Loucy (cell line): ENCODE results near the gene MGRN1.
A peak's percentile ranks its signal among the peaks of the same experiment; 100 is the strongest.

Experiments used
- H2AFZ ChIP-seq: fragments of 200-600 bp; sonication (generic); 2 replicates; pipeline ENCODE4 v1.6.0; 2016; ENCODE audit warnings: antibody characterized with exemption, mild to moderate bottlenecking, low read length, moderate library complexity
- H3F3A ChIP-seq: fragments of 200-600 bp; 2 replicates; pipeline ENCODE4 v1.6.0; 2016; ENCODE audit warnings: antibody characterized with exemption, low read depth, mild to moderate bottlenecking
- H3K27me3 ChIP-seq: fragments of 200-600 bp; sonication (generic); 2 replicates; pipeline ENCODE4 v1.6.1; 2014; ENCODE audit warnings: low read length, mild to moderate bottlenecking; ENCODE audit not compliant: insufficient read depth, poor library complexity, severe bottlenecking
- H3K36me3 ChIP-seq: fragments of 200-600 bp; sonication (generic); 2 replicates; pipeline ENCODE4 v1.6.1; 2016; ENCODE audit warnings: low read length; ENCODE audit not compliant: insufficient read depth
- H3K4me1 ChIP-seq: fragments of 200-600 bp; sonication (generic); 2 replicates; pipeline ENCODE4 v1.5.1; 2014; ENCODE audit warnings: low read length, mild to moderate bottlenecking; ENCODE audit not compliant: insufficient read depth, poor library complexity, severe bottlenecking
- H3K4me2 ChIP-seq: fragments of 200-600 bp; sonication (generic); 2 replicates; pipeline ENCODE4 v1.6.0; 2014; ENCODE audit warnings: antibody characterized with exemption, low read length, low read depth, mild to moderate bottlenecking; ENCODE audit not compliant: poor library complexity, severe bottlenecking
- H3K4me3 ChIP-seq: fragments of 200-600 bp; sonication (generic); 2 replicates; pipeline ENCODE4 v1.5.1; 2014; ENCODE audit warnings: low read length, mild to moderate bottlenecking, mixed read lengths; ENCODE audit not compliant: poor library complexity, severe bottlenecking
- H3K79me2 ChIP-seq: fragments of 200-600 bp; sonication (generic); 2 replicates; pipeline ENCODE4 v1.6.1; 2014; ENCODE audit warnings: low read length; ENCODE audit not compliant: insufficient read depth
- H3K9ac ChIP-seq: fragments of 200-600 bp; sonication (generic); 2 replicates; pipeline ENCODE4 v1.6.0; 2014; ENCODE audit warnings: mild to moderate bottlenecking, low read depth, low read length, moderate library complexity; ENCODE audit not compliant: poor library complexity, severe bottlenecking
- H3K9me2 ChIP-seq: fragments of 200-600 bp; sonication (generic); replicated peaks from 2 replicates; pipeline ENCODE4 v1.6.1; 2016; ENCODE audit warnings: low read depth, low read length, mixed read lengths
- H3K9me3 ChIP-seq: fragments of 200-600 bp; sonication (generic); 2 replicates; pipeline ENCODE4 v1.6.1; 2014; ENCODE audit warnings: mild to moderate bottlenecking, antibody characterized with exemption, low read length, low read depth; ENCODE audit not compliant: insufficient read depth
- H4K20me1 ChIP-seq: fragments of 200-600 bp; sonication (generic); 2 replicates; pipeline ENCODE4 v1.6.0; 2014; ENCODE audit warnings: antibody characterized with exemption, low read length, mild to moderate bottlenecking; ENCODE audit not compliant: insufficient read depth, poor library complexity, severe bottlenecking
- CTCF ChIP-seq: fragments of 200-600 bp; sonication (generic); conservative IDR thresholded peaks from 2 replicates; pipeline ENCODE4 v1.5.1; 2014; ENCODE audit warnings: mild to moderate bottlenecking, antibody characterized with exemption, low read length
- EZH2phosphoT487 ChIP-seq: fragments of 200-600 bp; IDR thresholded peaks from 2 replicates; pipeline ENCODE4 v1.6.1; 2018; ENCODE audit warnings: antibody characterized with exemption, mild to moderate bottlenecking, moderate library complexity, borderline replicate concordance

The MGRN1 gene

GRCh38 chr16:4682084-4682591 is 57.5 kb downstream of the MGRN1 start:
- H3K36me3 ChIP-seq, result no peaks in the 10 kb centered on the region
- no peaks in the 10 kb centered on the region for H3K27me3 ChIP-seq
- no peaks in the 10 kb centered on the region for H3F3A ChIP-seq
- H3K9ac ChIP-seq, result no peak overlapping the region
- no peaks in the 10 kb centered on the region for H3K9me3 ChIP-seq
- TF ChIP-seq EZH2phosphoT487 (no peak), CTCF (no peak)
- H3K4me2 ChIP-seq, result no peak overlapping the region
- no peak overlapping the region for H2AFZ ChIP-seq
- no peaks in the 10 kb centered on the region for H3K9me2 ChIP-seq
- H3K4me3 ChIP-seq, result no peak overlapping the region
- H3K4me1 ChIP-seq, result no peaks in the 10 kb centered on the region
- H4K20me1 ChIP-seq, result no peaks in the 10 kb centered on the region
- H3K79me2 ChIP-seq, result no peaks in the 10 kb centered on the region

- Histone ChIP-seq H3K4me2 (no peak overlapping the region), H3F3A (no peaks in the 10 kb centered on the region), H4K20me1 (no peaks in the 10 kb centered on the region), H2AFZ (no peak overlapping the region), H3K36me3 (no peaks in the 10 kb centered on the region), H3K9me2 (no peaks in the 10 kb centered on the region), H3K9ac (no peak overlapping the region), H3K4me3 (no peak overlapping the region), H3K79me2 (no peaks in the 10 kb centered on the region), H3K9me3 (no peaks in the 10 kb centered on the region), H3K4me1 (no peaks in the 10 kb centered on the region), H3K27me3 (no peaks in the 10 kb centered on the region)
- TF ChIP-seq CTCF (0 out of 2 replicates have a peak, but pooled peaks have one; percentile 27), EZH2phosphoT487 (no peak)
These were observed 58.1 kb downstream of the MGRN1 start for GRCh38 chr16:4682616-4683254.

- Histone ChIP-seq H4K20me1 (no peaks in the 10 kb centered on the region), H3K9me2 (no peaks in the 10 kb centered on the region), H3K36me3 (no peaks in the 10 kb centered on the region), H3K9me3 (no peaks in the 10 kb centered on the region), H3K4me1 (no peaks in the 10 kb centered on the region), H3F3A (no peaks in the 10 kb centered on the region), H3K4me3 (no peak overlapping the region), H3K9ac (no peak overlapping the region), H3K79me2 (no peaks in the 10 kb centered on the region), H2AFZ (no peak overlapping the region), H3K27me3 (no peaks in the 10 kb centered on the region), H3K4me2 (no peak overlapping the region)
- TF ChIP-seq CTCF (no peak), EZH2phosphoT487 (no peak)
These were observed 58.8 kb downstream of the MGRN1 start for GRCh38 chr16:4683255-4684057.
